KOPT-K1 (cell line): Measurements from ENCODE around the gene CMTR1.

Source experiments
- H3K27ac ChIP-seq: fragments of 200-600 bp; sonication (generic); 2 replicates; pipeline ENCODE4 v1.5.1; 2016; ENCODE audit warnings: antibody characterized with exemption, mild to moderate bottlenecking, low read depth, low read length; ENCODE audit not compliant: poor library complexity, severe bottlenecking
- H3K36me3 ChIP-seq: fragments of 200-600 bp; sonication (generic); 2 replicates; pipeline ENCODE4 v1.5.1; 2017; ENCODE audit warnings: antibody characterized with exemption, mild to moderate bottlenecking, low read length, moderate library complexity; ENCODE audit not compliant: insufficient read depth
- H3K9me3 ChIP-seq: fragments of 200-600 bp; sonication (generic); 2 replicates; pipeline ENCODE4 v1.5.1; 2017; ENCODE audit warnings: antibody characterized with exemption, low read length, mild to moderate bottlenecking; ENCODE audit not compliant: insufficient read depth, poor library complexity, severe bottlenecking

The CMTR1 gene

DNA sequence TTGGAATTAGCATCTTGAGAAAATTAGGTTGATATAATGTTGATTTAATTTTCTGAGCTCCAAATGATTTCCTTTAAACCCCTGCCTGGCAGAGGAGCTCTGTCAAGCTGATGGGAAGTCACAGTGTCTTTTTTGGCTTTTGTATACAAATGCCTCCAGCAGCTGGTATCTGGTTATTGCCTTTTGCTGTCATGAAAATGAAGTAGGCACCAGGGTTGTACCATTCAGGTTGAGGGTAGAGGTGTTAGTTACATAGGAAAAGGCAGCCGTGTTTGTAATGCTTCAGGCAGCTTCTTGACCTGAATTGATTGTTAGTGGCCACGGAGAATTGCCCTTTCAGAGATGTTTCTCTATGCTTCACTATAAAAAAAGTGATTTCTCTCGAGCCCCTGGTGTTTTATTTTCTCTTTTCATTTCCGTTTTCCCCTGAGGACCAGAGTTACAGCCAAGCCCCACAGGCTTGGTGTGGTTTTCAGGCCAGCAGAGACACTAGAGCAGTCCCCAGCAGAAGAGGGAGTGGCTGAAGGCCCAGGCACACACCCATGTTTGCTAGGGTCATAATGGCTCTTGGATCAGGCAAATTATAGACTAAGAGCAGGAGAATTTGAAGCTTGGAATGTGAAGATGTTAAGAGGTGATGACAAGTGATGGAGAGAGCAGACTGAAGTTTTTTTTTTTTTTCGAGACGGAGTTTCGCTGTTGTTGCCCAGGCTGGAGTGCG lies 21.6 kb downstream of the CMTR1 start:
- Histone ChIP-seq H3K9me3 (no peaks in the 10 kb centered on the region), H3K27ac (no peak overlapping the region), H3K36me3 (peaks cover 99% of the 10 kb centered on the region)

DNA sequence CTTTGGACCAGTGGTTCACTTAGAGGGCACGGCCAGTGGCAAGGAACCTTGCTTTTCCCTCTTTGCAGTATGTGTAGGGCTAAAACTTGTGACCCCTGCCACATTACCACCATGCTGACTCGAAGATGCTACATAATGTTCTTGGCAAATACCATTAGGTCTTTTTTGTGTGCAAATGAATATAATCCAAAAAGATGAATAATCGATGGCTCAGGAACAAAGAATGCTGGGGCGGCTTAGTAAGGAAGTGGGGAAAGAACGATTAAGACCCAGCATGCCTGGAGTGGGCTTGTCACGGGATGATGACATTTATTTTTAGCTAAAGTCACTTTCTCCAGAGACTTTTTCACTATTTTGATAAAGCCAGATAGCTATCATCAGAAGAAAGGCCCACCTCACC lies 23.1 kb downstream of the CMTR1 start:
- H3K9me3 ChIP-seq, result no peaks in the 10 kb centered on the region
- H3K36me3 ChIP-seq, result peaks cover 100% of the 10 kb centered on the region
- H3K27ac ChIP-seq, result no peak overlapping the region

DNA sequence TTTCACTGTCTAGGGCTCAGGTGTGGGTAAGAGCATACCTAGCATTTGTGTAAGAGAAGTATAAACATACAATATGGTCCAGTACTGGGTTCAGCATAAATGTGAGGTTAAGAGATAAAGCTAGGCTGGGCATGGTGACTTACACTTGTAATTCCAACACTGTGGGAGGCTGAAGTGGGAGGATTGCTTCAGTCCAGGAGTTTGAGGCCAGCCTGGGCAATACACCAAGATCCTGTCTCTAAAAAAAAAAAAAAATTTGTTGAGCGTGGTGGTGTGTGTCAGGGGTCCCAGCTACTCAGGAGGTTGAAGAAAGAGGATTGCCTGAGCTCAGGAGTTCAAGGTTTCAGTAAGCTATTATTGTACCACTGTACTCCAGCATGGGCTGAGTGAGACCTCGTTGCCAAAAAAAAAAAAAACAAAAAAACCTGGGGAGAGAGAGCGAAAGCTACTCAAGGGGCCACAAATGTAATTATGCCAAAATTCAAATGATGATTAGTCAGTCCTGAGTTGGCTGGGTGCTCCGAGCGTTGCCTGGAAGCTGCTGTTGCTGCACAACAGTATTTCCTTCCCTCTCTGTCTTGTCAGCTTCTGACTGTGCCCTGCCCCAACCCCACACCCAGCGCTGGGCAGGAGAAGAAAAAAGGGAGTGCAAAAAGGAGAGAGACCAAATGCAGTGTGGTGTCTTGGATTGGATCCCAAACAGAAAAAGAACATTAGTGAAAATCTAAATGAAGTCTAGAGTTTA lies 24.0 kb downstream of the CMTR1 start:
- Histone ChIP-seq H3K36me3 (peaks cover 100% of the 10 kb centered on the region), H3K9me3 (no peaks in the 10 kb centered on the region), H3K27ac (no peak overlapping the region)

DNA sequence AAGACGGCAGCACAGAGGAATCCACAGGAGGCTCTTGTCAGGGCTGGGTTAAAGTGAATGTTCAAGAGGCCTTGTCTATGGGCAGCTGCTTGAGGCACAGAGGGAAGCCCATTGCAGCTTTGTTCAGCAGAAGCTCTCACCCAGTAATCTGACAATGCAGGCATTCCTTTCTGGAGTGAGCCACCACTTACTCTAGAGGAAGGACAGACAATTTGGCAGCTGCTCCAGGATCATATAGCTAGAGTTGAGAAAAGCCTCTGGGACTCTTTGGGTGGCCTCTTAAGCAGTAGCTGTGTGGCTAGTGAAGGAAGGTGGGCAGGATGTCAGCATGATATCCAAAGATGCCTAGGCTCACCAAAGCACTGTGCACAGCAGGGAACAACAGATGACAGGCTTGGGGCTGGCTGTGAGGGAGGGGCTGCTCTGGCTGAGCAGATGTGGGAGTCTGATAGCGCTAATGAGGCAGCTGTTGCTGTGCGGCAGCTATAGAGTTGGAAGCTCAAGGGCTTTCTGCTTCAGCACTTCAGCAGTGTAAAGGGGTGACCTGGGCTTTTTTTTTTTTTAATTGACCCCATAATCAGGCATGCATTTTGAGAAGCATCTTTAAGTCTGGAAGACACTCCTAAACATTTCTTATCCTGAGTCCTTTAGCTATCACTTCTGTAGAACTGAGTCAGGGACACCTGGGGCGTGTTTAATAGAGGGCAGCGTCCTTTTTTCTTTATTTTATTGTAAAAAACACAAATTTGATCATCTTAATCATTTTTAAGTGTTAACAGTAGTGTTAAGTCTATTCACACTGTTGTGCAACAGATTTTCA lies 27.2 kb downstream of the CMTR1 start:
- peaks cover 96% of the 10 kb centered on the region for H3K36me3 ChIP-seq
- H3K27ac ChIP-seq, result no peak overlapping the region
- no peaks in the 10 kb centered on the region for H3K9me3 ChIP-seq

DNA sequence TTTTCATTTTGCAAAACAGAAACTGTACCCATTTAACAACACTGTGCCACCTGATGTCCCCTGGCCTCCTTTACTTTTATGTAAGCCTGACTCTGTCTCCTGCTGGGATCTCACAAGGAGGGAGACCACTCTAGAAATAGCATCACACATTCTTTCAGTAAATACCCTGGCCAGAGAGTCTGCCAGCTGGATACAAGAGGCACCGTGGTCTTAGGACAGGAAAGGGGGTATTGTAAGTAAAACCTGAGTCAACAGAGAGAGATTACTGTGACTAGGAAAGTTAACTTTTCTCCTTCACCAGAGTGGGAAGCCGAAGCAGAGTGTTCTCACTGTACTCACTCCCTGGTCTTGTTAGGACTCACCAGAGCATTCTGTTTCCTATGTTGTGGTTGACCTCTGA lies 27.8 kb downstream of the CMTR1 start:
- Histone ChIP-seq H3K36me3 (peaks cover 96% of the 10 kb centered on the region), H3K27ac (no peak overlapping the region), H3K9me3 (no peaks in the 10 kb centered on the region)

DNA sequence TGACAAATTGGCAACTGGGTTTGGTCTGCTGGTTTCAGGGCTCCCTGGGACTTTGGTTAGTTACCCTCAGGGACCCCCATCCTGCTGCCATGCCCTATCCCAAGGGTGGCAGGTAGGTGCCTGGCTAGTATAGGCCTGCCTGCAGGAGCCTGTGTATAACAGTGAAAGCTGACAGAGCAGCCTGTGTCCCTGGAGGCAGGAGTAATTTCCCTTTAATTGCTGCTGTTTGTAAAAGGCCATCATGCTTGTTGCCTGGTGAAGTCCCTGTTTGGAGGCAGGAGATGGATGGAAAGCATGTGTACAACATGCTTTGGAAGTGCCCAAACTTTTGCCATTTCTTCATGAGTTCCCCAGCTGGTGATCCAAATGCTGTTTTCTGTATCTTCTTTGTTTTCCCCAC lies 30.1 kb downstream of the CMTR1 start:
- peaks cover 18% of the 10 kb centered on the region for H3K9me3 ChIP-seq
- peaks cover 96% of the 10 kb centered on the region for H3K36me3 ChIP-seq
- H3K27ac ChIP-seq, result no peak overlapping the region

DNA sequence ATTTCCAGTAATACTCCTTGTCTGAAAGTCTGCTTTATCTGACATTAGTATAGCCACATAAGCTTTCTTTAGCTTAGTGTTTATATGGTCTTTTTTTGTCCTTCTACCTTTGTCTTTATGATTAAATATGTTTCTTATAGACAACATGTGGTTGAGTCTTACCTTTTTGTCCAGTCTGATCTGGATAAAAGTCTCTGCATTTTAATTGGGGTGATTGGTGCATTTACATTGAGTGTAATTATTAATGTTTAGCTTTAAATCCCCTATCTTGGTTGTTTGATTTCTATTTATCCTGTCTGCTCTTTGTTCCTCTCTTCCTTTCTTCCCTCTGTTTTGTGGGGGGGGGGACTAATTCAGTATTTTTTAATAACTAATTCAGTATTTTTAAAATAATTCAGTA lies 34.7 kb downstream of the CMTR1 start:
- H3K9me3 ChIP-seq, result peaks cover 18% of the 10 kb centered on the region

DNA sequence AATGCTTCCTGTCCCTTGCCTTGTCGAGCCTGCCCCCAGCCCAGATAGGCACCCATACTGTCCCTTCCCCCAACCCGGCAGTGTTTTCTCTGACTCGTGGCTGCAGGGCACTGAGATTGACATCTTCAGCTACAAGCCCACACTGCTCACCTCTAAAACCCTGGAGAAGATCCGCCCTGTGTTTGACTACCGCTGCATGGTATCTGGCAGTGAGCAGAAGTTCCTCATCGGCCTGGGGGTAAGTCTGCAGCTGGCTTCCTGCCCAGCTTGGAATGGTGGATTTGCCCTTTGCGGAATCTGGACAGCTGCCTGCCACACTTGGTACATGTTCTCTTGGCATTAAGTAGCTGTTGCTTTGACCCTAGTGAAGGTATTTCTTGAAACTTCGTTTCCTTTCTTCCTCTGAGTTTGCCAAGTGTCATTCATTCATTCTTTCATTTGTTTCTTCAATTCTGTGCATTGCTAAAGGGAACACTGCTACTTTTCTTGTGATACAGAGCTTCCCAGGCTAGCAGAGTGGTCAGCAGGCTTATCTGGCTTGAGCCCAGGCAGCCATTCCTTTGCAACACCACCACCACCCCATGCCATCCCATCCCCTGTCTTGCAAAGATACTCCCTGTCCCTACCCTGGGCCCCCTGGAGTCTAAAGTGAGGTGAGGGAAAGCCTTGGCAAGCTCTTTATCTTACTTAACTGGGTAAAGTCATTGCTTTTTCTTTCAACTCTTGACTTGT lies 40.5 kb downstream of the CMTR1 start:
- H3K27ac ChIP-seq, result no peak overlapping the region
- H3K36me3 ChIP-seq, result peaks cover 99% of the 10 kb centered on the region

More for the DNA sequence above, 34.7 kb downstream of the CMTR1 start:
- Histone ChIP-seq H3K27ac (no peak overlapping the region), H3K36me3 (peaks cover 95% of the 10 kb centered on the region)

DNA sequence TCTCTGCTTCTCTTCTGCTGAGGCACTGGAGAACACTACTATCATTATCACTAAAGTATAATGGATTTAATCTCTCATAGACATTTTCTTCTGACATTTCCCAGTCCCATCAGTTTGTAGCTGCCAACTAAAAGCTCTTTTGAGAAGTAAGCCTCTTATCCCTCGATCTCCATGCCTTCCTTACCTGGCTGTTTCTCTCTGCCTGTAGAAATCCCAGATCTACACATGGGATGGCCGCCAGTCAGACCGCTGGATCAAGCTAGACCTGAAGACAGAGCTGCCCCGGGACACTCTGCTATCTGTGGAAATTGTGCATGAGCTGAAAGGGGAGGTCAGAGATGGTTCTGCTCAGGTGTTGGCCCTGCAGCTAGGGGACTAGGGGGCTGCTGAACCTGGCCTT lies 41.3 kb downstream of the CMTR1 start:
- Histone ChIP-seq H3K27ac (no peak overlapping the region), H3K9me3 (no peaks in the 10 kb centered on the region), H3K36me3 (peaks cover 100% of the 10 kb centered on the region)

More for the DNA sequence above, 40.5 kb downstream of the CMTR1 start:
- H3K9me3 ChIP-seq, result no peaks in the 10 kb centered on the region

DNA sequence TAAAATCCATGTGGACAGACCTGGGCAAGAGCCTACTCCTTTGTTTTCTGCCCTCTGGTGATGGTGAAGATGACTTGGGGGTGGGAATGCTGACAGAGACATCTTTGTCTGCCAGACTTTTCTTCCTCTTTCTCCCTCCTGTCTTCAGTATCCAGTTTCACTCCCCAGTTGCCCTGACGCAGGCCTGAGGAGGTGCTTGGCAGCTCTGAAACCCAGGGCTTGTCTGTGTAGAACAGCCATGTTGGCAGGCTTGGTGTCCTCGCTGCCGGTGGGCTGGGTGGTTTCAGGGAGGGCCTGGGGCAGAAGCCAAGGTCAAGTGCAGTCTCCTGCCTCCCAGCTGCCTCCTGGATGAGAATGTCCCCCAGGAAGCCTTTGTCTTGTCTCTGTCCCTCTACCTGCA lies 44.2 kb downstream of the CMTR1 start:
- no peak overlapping the region for H3K27ac ChIP-seq
- no peaks in the 10 kb centered on the region for H3K9me3 ChIP-seq
- H3K36me3 ChIP-seq, result peaks cover 100% of the 10 kb centered on the region

DNA sequence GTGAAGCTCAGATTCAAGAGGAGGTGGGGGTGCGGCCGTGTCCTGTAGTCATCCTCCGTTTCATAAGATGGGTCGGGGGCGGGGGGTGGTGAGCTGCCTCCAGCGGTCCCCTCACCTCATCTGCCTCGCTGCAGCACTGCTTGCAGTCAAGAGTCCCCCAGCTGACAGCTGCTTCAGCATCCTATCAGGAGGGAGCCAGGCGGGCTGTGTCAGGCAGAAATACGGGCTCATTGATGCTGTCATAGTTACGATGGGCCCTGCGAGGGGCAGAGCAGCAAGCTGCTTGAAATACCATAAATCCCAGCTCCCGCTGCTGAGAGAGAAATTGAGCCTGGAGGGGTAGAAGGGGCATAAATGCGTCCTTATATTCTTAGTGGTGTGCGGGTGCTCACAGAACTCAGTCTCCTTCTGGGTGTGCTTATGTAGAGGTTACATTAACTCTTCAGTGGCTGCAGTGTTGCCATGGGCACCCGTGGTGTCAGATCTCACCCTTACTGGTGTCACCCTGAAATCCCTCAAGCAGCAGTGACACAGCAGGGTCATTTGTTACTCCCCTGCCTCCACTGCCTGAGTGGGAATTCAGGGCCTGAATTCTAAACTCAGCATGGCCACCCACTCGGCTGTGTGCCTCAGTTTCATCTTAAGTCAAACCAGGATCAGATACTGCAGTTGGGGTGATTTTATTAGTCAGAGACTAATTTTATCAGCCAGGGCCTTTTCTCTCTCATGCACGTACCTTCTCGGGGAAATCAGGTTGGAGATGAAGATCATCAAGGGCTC lies 44.8 kb downstream of the CMTR1 start:
- Histone ChIP-seq H3K9me3 (no peaks in the 10 kb centered on the region), H3K27ac (no peak overlapping the region), H3K36me3 (peaks cover 100% of the 10 kb centered on the region)

DNA sequence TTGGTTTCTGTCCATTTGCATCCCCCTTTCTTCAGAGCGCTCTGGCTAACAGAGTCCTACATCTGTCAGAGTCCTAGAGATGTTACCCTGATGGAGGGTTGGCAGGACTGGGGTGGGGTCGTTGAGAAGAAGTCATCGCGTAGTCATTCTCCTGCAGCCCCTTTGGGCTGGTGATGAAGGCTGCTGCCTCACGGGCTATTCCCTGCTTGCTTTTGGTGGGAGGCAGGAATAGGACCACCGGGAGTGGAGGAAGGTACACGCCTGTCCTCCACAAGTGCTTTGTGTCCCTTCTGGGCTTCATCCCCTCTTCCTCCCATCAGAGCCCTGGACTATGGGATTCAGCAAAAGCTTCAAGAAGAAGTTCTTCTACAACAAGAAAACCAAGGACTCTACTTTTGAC lies 45.8 kb downstream of the CMTR1 start:
- peaks cover 100% of the 10 kb centered on the region for H3K36me3 ChIP-seq
- H3K9me3 ChIP-seq, result no peaks in the 10 kb centered on the region
- H3K27ac ChIP-seq, result no peak overlapping the region

DNA sequence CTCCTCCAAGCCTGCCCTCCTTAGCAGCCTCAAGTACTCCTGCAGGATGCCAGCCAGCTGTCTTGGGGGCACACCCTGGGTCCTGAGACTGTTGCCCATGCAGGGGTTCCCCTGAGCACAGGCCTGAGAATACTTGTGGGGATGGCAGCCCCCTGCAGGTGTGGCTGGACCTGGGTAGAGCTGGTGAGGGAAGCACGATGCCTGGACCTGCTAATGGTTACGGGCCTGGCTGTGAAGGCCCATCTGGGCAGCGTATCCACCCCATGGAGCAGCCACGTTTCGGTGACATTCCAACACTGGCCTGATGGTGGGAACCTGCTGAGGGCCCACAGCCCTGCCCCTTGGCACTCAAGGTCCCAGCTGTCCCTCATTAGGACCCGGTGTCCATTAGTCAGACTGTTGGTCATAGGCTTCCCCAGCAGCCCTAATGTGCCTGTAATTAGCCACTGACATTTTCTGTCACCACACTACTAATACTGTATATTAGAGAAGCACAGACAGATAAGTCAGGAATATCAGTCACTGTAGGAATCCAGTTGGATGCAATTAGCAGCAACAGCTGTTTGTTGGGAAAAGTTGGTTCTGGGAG lies 46.3 kb downstream of the CMTR1 start:
- H3K27ac ChIP-seq, result no peak overlapping the region
- H3K36me3 ChIP-seq, result peaks cover 99% of the 10 kb centered on the region
- H3K9me3 ChIP-seq, result no peaks in the 10 kb centered on the region
